ENCODE data around the gene NEAT1.

The NEAT1 gene

GRCh38 chr11:65390099-65390941 lies 32.3 kb upstream of the NEAT1 start:
- DNase-seq: no peak

GRCh38 chr11:65390996-65391395 lies 31.6 kb upstream of the NEAT1 start:
- DNase-seq: no peak

DNA sequence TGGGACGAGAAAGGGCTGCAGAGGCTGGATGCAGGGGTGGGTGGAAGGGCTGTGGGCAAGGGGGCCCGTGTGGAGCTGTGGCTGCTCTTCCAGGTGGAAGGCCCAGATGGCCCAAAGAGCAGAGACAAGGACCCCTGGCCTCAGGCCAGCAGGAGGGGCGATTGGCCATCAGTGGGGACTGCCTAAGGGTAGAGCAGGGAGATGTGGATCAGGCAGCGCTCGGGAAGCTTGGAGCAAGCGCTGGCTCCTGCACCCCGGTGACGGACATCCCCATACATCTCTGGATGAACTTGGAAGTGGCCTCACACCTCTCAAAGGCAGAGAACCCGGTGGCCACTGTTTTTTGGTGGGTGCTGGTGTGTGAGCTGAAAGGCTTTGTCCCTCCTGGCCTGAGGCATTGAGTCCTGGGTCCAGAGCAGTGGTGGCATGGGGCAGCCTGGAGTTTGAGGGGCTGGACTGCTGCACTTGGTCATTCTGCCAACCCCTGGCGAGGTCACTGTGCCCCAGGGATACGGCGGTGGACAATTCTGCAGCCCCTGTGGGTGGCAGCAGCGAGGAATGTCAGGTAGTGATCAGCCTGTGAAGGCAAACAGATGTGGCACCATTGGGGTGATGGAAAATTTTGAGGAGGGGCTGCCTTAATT lies 30.3 kb upstream of the NEAT1 start:
- no peak for DNase-seq

DNA sequence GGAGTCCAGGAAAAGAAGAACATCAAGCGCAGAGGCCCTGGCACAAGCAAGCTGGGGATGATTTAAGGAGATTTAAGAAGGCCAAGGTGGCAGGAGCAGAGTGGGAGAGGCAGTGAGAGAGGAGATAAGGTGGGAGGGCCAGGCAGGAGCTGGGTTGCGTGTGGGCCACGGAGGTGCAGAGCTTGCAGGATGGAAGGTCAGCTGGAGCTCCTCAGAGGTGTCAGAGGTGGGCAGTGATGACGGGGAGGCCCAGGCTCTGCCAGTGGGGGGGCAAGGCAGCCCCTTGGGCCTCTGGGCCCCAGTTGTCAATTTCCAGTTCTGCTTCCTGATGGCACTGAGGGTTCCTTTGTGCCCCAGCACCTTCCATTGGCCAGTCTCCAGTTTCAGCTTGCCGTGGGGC lies 29.7 kb upstream of the NEAT1 start:
- DNase-seq: no peak

DNA sequence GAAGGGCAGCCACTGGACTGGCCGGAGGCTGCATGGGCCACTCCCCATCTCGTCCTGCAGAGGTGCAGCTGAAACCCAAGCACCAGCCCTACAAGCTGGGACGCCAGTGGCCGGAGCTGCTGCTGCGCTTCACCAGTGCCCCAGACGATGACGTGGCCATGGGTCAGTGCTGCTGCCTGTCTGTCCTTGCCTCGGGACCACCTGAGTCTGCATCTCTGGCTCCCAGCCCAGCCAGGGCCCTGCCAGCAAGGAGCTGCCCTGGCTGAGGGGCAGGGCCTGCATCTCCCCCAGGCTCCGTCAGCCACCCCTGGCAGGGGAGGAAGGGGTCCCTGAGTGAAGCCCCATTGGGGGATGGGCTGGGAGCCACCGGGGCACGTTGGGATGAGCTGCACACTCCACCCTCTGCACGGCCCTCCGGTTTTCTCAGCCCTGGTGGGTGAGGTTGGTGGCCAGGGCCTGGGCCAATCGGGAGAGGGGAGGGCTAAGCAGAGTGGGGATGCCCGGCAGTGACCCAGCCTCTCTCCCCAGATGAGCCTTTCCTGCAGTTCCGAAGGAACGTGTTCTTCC lies 29.0 kb upstream of the NEAT1 start:
- no peak for DNase-seq

GRCh38 chr11:65394125-65394536 lies 28.5 kb upstream of the NEAT1 start:
- DNase-seq: no peak

DNA sequence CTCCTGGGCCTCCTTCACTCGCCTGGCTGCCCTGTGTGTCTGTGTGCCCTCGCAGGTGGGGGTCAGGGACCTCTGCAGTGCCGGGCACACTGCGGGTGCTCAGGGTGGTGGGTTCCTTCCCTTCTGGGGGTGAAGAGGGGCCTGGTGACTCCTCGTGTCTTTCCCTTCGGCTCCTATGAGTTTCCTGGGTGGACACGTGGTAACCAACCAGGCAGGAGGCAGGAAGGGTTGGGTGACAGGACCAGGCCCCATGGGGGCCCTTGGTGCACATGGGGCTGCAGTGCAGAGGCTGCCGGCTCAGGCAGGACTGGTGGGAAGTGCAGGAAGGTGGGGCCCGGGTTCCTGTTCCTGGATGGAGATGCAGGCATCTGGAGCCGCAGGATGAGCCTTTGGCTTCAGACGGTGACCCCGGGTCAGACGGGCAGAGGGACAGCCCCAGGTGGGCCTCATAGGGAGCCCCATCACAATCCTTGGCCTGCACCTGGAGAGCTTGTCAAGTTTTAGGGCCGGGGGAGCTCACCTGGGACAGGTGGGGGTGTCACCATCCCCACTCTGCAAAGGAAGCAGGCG lies 26.6 kb upstream of the NEAT1 start:
- no peak for DNase-seq

- no peak for DNase-seq
Measured at GRCh38 chr11:65396769-65397745, 25.5 kb upstream of the NEAT1 start.

- no peak for DNase-seq
Measured at GRCh38 chr11:65398362-65398910, 24.2 kb upstream of the NEAT1 start.

GRCh38 chr11:65399249-65399648 lies 23.3 kb upstream of the NEAT1 start:
- no peak for DNase-seq

DNA sequence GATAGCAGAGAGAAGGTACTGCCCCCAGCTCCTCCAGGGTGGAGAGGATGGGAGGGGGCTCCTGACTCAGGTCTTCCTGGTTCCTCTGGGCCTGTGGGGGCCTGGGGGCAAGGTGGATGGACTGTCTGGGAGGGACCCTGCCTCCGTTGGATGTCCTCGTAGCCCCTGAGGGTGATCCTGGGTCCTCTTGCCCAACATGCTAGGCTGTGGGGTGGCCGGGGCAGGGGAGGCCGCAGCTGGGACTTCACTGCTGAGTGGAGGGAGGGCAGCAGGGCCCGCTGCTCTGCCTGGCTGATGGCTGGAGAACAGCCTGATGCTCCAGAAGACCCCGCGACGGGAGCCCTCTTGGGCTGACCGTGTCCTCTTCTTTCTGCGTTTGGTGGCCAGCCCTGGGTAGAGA lies 22.8 kb upstream of the NEAT1 start:
- DNase-seq: no peak

DNA sequence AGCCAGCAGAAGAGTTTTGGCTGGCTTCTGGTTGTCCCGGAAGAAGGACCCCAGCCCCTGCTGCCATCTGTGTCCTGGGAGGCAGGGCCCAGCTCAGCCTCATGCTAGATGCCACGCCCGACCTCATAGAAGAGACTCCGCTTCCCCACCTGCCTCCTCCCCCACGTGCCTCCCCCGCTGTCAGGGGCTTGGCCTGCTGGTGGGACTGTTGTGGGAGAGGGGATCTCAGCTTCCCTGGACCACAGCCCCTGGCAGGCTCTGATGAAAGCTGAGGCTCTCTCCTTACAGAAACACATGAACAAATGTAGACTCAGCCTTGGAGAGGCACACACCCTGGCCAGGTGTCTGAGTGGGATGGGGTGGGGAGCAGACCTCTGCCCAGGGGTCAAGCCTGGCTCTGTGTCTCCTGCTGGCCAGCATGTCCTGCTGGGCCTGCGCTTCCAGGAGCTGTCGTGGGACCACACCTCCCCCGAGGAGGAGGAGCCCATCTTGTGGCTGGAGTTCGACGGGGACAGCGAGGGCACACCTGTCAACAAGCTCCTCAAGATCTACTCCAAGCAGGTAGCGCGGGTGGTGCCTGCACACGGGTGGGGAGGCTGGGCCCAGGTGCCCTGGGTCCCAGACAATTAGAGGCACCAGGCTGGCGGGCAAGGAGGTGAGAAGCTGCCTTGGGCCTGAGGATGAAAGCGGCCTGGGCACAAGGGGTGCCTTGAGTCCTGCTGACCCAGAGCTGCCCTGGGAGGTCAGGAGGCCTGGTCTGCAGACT lies 22.1 kb upstream of the NEAT1 start:
- DNase-seq: no peak

DNA sequence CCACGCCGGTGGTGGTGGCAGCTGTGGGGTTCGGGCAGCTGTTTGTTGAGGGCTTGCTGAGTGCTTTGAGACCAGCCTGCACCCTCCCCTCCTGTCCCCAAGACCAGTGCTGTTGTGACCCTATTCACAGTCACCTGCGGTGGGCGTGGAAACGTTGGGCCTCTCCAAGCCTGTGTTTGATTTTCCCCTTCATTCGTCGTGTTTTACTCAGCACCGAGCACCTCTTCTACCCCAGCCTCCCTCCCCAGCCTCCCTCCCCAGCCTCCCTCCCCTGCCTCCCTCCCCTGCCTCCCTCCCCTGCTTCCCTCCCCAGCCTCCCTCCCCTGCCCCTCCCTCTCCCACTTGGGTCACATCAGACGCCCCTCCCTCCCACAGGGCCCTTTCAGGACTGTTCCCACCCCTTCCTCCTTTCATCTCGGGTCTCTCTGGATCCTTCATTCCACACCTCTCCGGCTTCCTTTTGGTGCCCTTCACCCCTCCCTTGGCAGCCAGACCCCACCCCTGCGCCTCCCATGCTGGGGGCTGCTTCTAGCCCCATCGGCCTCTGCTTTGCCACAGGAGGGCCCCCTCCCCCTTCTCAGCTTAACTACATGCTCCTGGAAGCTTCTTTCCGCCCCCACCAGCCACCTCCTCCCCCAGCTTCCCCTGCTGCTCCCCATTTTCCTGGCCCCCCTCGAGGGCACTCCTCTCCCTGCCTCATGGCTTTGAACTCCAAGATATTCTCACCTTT lies 21.4 kb upstream of the NEAT1 start:
- no peak for DNase-seq

GRCh38 chr11:65401803-65402248 lies 20.8 kb upstream of the NEAT1 start:
- DNase-seq: no peak

- DNase-seq: no peak
Measured at GRCh38 chr11:65402790-65403189, 19.8 kb upstream of the NEAT1 start.

DNA sequence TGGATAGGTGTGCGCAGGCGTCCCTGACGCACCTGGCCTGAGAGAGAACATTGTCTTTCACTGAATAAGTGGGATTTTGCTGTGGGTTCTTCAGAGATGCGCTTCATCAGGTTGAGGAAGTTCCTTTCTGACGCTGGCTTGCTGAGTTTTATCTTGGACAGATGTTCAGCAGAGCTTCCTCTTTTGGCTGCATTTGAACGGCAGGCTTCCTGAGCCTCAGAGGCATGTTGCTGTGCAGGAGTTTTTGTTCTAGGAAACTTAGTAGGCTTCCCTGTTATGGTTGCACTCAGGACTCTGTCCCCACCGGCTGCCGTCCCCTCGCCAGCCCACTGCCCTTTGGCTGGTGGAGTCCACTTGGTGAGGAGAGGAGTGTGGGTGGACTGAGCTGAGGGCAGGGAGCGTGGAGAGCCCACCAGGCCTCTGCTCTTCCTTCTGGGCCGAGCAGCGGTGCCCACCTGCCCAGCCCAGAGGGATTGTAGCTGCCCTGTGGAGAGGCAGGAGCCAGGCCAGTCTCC lies 18.9 kb upstream of the NEAT1 start:
- DNase-seq: no peak

DNA sequence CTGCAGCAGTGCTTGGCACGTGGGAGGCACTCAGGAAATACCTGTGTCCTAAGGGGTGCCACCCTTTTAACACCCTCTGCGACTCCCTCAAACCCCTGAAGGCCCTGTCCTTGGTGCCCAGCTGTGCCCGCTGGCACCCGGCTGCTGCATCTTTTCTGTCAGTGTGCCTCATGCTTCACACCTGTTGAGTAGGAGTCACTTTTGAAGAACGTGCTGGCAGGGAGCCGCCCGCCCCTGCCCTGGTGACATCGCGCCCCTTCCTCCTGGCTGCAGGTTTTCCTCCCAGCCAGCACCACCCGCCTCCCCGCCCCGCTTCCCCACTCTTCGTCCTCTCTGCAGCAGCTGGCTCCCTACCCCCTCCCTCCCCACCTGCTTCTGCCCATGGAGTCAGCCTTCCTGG lies 18.4 kb upstream of the NEAT1 start:
- DNase-seq: no peak

DNA sequence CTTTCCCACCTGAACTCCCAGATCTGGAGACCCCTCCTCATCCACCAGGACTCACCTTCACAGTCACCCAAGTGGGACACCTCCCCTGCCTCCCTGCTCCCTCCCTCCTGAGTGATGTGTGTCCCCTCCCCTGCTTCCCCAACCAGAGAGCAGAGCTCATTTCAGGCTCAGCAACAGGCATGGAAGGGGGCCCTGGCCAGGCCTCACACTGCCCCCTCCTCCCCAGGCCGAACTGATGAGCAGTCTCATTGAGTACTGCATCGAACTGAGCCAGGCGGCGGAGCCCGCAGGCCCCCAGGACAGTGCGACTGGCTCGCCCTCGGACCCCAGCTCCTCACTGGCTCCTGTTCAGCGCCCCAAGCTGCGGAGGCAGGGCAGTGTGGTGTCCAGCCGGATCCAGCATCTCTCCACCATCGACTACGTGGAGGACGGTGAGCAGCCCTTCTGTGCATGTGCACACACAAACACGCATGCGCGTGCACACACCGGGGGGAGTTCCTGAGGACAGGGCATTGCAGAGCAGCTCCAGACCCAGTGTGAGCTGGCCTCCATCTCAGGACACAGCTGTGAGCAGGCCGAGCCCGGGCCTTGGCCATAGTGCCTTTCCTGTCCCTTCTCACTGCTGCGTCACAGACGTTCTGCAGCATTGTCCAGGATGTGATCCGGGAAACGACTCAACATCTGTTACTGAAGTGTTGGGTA lies 17.8 kb upstream of the NEAT1 start:
- DNase-seq: no peak

GRCh38 chr11:65410936-65411680 lies 11.5 kb upstream of the NEAT1 start:
- no peak for DNase-seq
